22Rv1 (cell line): ENCODE measurements around the gene FLOT2.

ENCODE experiments used
- ZFX ChIP-seq: fragments of 450-650 bp; IDR thresholded peaks from 2 replicates; pipeline ENCODE4 v1.6.1; 2017; ENCODE audit warnings: antibody characterized with exemption, borderline replicate concordance
- TF ChIP-seq, protein P1 (sequence below): fragments of 450-650 bp; IDR thresholded peaks from 2 replicates; pipeline ENCODE4 v1.5.1; 2017; ENCODE audit warnings: mild to moderate bottlenecking

DNA sequence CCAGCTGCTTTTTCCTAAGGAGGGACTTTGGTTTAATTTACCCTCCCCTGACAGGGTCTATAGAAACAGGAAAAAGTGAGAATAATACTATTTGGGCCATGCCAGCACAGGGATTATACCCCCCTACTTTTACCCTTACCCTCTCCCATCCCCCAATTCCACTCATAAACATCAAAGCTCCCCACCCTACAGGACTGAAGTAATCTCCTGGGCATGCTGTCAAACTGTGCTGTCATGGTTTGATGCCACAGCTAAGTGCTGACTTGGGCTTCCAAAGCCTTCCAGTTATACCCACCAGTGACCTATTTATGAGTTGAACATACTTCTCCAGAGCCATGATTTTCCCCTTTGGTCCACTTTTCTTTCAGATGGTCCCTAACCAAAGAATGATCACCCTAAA lies 41.0 kb upstream of the FLOT2 start:
- TF ChIP-seq, protein P1, sequence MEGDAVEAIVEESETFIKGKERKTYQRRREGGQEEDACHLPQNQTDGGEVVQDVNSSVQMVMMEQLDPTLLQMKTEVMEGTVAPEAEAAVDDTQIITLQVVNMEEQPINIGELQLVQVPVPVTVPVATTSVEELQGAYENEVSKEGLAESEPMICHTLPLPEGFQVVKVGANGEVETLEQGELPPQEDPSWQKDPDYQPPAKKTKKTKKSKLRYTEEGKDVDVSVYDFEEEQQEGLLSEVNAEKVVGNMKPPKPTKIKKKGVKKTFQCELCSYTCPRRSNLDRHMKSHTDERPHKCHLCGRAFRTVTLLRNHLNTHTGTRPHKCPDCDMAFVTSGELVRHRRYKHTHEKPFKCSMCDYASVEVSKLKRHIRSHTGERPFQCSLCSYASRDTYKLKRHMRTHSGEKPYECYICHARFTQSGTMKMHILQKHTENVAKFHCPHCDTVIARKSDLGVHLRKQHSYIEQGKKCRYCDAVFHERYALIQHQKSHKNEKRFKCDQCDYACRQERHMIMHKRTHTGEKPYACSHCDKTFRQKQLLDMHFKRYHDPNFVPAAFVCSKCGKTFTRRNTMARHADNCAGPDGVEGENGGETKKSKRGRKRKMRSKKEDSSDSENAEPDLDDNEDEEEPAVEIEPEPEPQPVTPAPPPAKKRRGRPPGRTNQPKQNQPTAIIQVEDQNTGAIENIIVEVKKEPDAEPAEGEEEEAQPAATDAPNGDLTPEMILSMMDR, result no peak
- TF ChIP-seq ZFX, result no peak
